Measurements from ENCODE around the gene MARCO. TPM values are rescaled to one million over a fixed set of nuclear protein-coding genes. Genes with fewer than 3 reads are reported as not detected.

MARCO gene
- total RNA-seq, 1 donor = not detected

- no peak for TF ChIP-seq CTCF (IDR thresholded peaks at IDR 0.05; ENCODE audit: insufficient read depth, low read depth, low read length)
- H3K4me3 ChIP-seq (ENCODE audit: low read depth, low read length) = no peak overlapping the region
- DNase-seq (ENCODE audit: low read depth) = no peak
Measured at GRCh38 chr2:118913803-118914645, 28.0 kb upstream of the MARCO start.

- no peak for TF ChIP-seq CTCF (IDR thresholded peaks at IDR 0.05; ENCODE audit: insufficient read depth, low read depth, low read length)
- H3K4me3 ChIP-seq (ENCODE audit: low read depth, low read length) = no peak overlapping the region
Measured at GRCh38 chr2:118914721-118915453, 27.1 kb upstream of the MARCO start.

GRCh38 chr2:118918017-118918416 is 24.0 kb upstream of the MARCO start:
- no peak overlapping the region for H3K4me3 ChIP-seq (ENCODE audit: low read depth, low read length)
- no peak for TF ChIP-seq CTCF (IDR thresholded peaks at IDR 0.05; ENCODE audit: insufficient read depth, low read depth, low read length)
- no peak for DNase-seq (ENCODE audit: low read depth)

More at GRCh38 chr2:118914721-118915453, 27.1 kb upstream of the MARCO start:
- no peak for DNase-seq (ENCODE audit: low read depth)

- no peak for DNase-seq (ENCODE audit: low read depth)
- no peak for TF ChIP-seq CTCF (IDR thresholded peaks at IDR 0.05; ENCODE audit: insufficient read depth, low read depth, low read length)
- H3K4me3 ChIP-seq (ENCODE audit: low read depth, low read length) = no peak overlapping the region
Measured at GRCh38 chr2:118921646-118922045, 20.3 kb upstream of the MARCO start.

- TF ChIP-seq CTCF (IDR thresholded peaks at IDR 0.05; ENCODE audit: insufficient read depth, low read depth, low read length) = no peak
- no peak overlapping the region for H3K4me3 ChIP-seq (ENCODE audit: low read depth, low read length)
- no peak for DNase-seq (ENCODE audit: low read depth)
Measured at GRCh38 chr2:118922254-118922653, 19.7 kb upstream of the MARCO start.

- TF ChIP-seq CTCF (IDR thresholded peaks at IDR 0.05; ENCODE audit: insufficient read depth, low read depth, low read length) = no peak
- H3K4me3 ChIP-seq (ENCODE audit: low read depth, low read length) = no peak overlapping the region
- DNase-seq (ENCODE audit: low read depth) = no peak
Measured at GRCh38 chr2:118923371-118923770, 18.6 kb upstream of the MARCO start.

Data from fibroblast of villous mesenchyme (primary cell).